SW 1271 (cell line): ENCODE data around the gene HIRA.
"Not testable (repeated sequence)": the region's sequence is repeated elsewhere in the genome, so short reads cannot be mapped to it uniquely, and the experiment has no call there.

Source experiments
- DNase-seq, 2 experiments: peaks; one replicate each; lab custom pipeline; 2025; lab: John Stamatoyannopoulos, UW

The HIRA gene

GRCh38 chr22:19385221-19385906 lies 46.2 kb downstream of the HIRA start:
- no peak for DNase-seq

- DNase-seq, result no peak
Measured at GRCh38 chr22:19383292-19383691, 48.2 kb downstream of the HIRA start.

- no peak for DNase-seq
Measured at GRCh38 chr22:19382240-19382639, 49.3 kb downstream of the HIRA start.

- no peak for DNase-seq
Measured at GRCh38 chr22:19378344-19378674, 53.2 kb downstream of the HIRA start.

- no peak for DNase-seq
Measured at GRCh38 chr22:19377565-19378343, 53.8 kb downstream of the HIRA start.

GRCh38 chr22:19376971-19377370 lies 54.6 kb downstream of the HIRA start:
- no peak for DNase-seq

GRCh38 chr22:19376247-19376646 lies 55.3 kb downstream of the HIRA start:
- DNase-seq, result no peak

GRCh38 chr22:19375435-19375834 lies 56.1 kb downstream of the HIRA start:
- no peak for DNase-seq

GRCh38 chr22:19374410-19374809 lies 57.1 kb downstream of the HIRA start:
- DNase-seq, result no peak

- DNase-seq, result no peak
Measured at GRCh38 chr22:19373450-19373849, 58.1 kb downstream of the HIRA start.

GRCh38 chr22:19371893-19372292 lies 59.6 kb downstream of the HIRA start:
- no peak for DNase-seq

- DNase-seq, result no peak
Measured at GRCh38 chr22:19368876-19369275, 62.7 kb downstream of the HIRA start.

GRCh38 chr22:19367763-19368367 lies 63.7 kb downstream of the HIRA start:
- DNase-seq, result no peak

- not testable (repeated sequence) for DNase-seq
Measured at GRCh38 chr22:19363541-19363940, 68.0 kb downstream of the HIRA start.

- DNase-seq, result no peak
Measured at GRCh38 chr22:19361501-19362103, 69.9 kb downstream of the HIRA start.

- DNase-seq, result no peak
Measured at GRCh38 chr22:19360862-19361261, 70.7 kb downstream of the HIRA start.

GRCh38 chr22:19360300-19360792 lies 71.2 kb downstream of the HIRA start:
- no peak for DNase-seq

GRCh38 chr22:19359554-19360299 lies 71.8 kb downstream of the HIRA start:
- no peak for DNase-seq

- DNase-seq, result no peak
Measured at GRCh38 chr22:19358703-19359553, 72.6 kb downstream of the HIRA start.

- no peak for DNase-seq
Measured at GRCh38 chr22:19358195-19358594, 73.3 kb downstream of the HIRA start.
